Measurements from ENCODE around the gene SLC39A7. TPM values are rescaled to one million over a fixed set of nuclear protein-coding genes. Genes with fewer than 3 reads are reported as not detected.

SLC39A7 gene
- total and polyA plus RNA-seq, 2 experiments from 2014 or later, result 26.9 to 126 TPM

- in situ Hi-C loops (cut with MboI), result no loop called here
- no peaks in the 10 kb centered on the region for H3K79me2 ChIP-seq (ENCODE audit: insufficient read depth)
- H3K4me3 ChIP-seq, result no peak overlapping the region
- no peaks in the 10 kb centered on the region for H3F3A ChIP-seq (ENCODE audit: insufficient read depth)
- H3K4me1 ChIP-seq (ENCODE audit: insufficient read depth), result no peaks in the 10 kb centered on the region
- H3K27me3 ChIP-seq (replicated peaks; ENCODE audit: insufficient read depth), result peaks cover 11% of the 10 kb centered on the region
- no peaks in the 10 kb centered on the region for H4K20me1 ChIP-seq (ENCODE audit: insufficient read depth)
- H3K9me3 ChIP-seq (ENCODE audit: low read depth), result no peaks in the 10 kb centered on the region
- 70 to 74% methylated on average over 2 of the region's 2 CpGs for WGBS, 2 experiments (ENCODE audit: low coverage in 1 of 2, low lambda C conversion rate in 2 of 2, missing lambda C conversion rate in 2 of 2)
- no peak overlapping the region for H2AFZ ChIP-seq
- H3K27ac ChIP-seq, result no peak overlapping the region
- no peak for DNase-seq
- H3K36me3 ChIP-seq (ENCODE audit: low read depth), result no peaks in the 10 kb centered on the region
- no peaks in the 10 kb centered on the region for H3K9me2 ChIP-seq (ENCODE audit: insufficient read depth)
- H3K9ac ChIP-seq, result no peak overlapping the region
- TF ChIP-seq EZH2phosphoT487 (IDR thresholded peaks at IDR 0.05; ENCODE audit: insufficient read depth, low read depth) (no peak), EZH2 (IDR thresholded peaks at IDR 0.05; ENCODE audit: insufficient read depth, poor library complexity, severe bottlenecking) (no peak)
- H3K4me2 ChIP-seq (ENCODE audit: unreplicated experiment), result no peak overlapping the region
Observed at GRCh38 chr6:33156964-33157363, 43.7 kb upstream of the SLC39A7 start.

DNA sequence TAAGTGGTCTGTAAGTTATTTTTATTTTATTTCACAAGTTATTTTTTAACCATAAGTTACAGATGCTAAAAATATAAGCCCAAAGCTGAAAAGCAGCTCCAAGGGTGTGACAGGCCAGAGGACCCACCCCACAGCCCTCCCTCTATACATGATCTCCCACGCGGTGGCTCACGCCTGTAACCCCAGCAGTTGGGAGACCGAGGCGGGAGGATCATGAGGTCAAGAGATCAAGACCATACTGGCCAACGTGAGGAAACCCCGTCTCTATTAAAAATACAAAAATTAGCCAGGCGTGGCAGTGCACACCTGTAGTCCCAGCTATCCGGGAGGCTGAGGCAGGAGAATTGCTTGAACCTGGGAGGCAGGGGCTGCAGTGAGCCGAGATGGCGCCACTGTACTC lies 40.6 kb upstream of the SLC39A7 start:
- no peaks in the 10 kb centered on the region for H3K9me2 ChIP-seq (ENCODE audit: insufficient read depth)
- H3K4me1 ChIP-seq (ENCODE audit: insufficient read depth), result no peaks in the 10 kb centered on the region
- no peak overlapping the region for H2AFZ ChIP-seq
- no peaks in the 10 kb centered on the region for H3K79me2 ChIP-seq (ENCODE audit: insufficient read depth)
- H4K20me1 ChIP-seq (ENCODE audit: insufficient read depth), result no peaks in the 10 kb centered on the region
- H3K9me3 ChIP-seq (ENCODE audit: low read depth), result no peaks in the 10 kb centered on the region
- H3K27me3 ChIP-seq (replicated peaks; ENCODE audit: insufficient read depth), result no peaks in the 10 kb centered on the region
- no peaks in the 10 kb centered on the region for H3F3A ChIP-seq (ENCODE audit: insufficient read depth)
- H3K9ac ChIP-seq, result no peak overlapping the region
- no peak overlapping the region for H3K27ac ChIP-seq
- H3K4me3 ChIP-seq, result no peak overlapping the region
- no peaks in the 10 kb centered on the region for H3K36me3 ChIP-seq (ENCODE audit: low read depth)
- TF ChIP-seq EZH2phosphoT487 (IDR thresholded peaks at IDR 0.05; ENCODE audit: insufficient read depth, low read depth) (no peak), EZH2 (IDR thresholded peaks at IDR 0.05; ENCODE audit: insufficient read depth, poor library complexity, severe bottlenecking) (no peak)
- DNase-seq, result no peak
- in situ Hi-C loops (cut with MboI), result no loop called here
- WGBS, 2 experiments (ENCODE audit: low coverage in 1 of 2, low lambda C conversion rate in 2 of 2, missing lambda C conversion rate in 2 of 2), result 88 to 92% methylated on average over 11 of the region's 11 CpGs
- H3K4me2 ChIP-seq (ENCODE audit: unreplicated experiment), result no peak overlapping the region

GRCh38 chr6:33160728-33161344 lies 39.8 kb upstream of the SLC39A7 start:
- Histone ChIP-seq H3K4me1 (ENCODE audit: insufficient read depth) (no peaks in the 10 kb centered on the region), H3K9me2 (ENCODE audit: insufficient read depth) (no peaks in the 10 kb centered on the region)

GRCh38 chr6:33161354-33162331 lies 39.0 kb upstream of the SLC39A7 start:
- H4K20me1 ChIP-seq (ENCODE audit: insufficient read depth), result no peaks in the 10 kb centered on the region
- WGBS, 2 experiments (ENCODE audit: low coverage in 1 of 2, low lambda C conversion rate in 2 of 2, missing lambda C conversion rate in 2 of 2), result 6 to 7% methylated on average over 53 to 57 of the region's 58 CpGs
- no peaks in the 10 kb centered on the region for H3F3A ChIP-seq (ENCODE audit: insufficient read depth)
- H2AFZ ChIP-seq, result peak overlapping the region; percentile 90
- TF ChIP-seq EZH2phosphoT487 (IDR thresholded peaks at IDR 0.05; ENCODE audit: insufficient read depth, low read depth), result no peak
- no peak for TF ChIP-seq EZH2 (IDR thresholded peaks at IDR 0.05; ENCODE audit: insufficient read depth, poor library complexity, severe bottlenecking)
- no peaks in the 10 kb centered on the region for H3K4me1 ChIP-seq (ENCODE audit: insufficient read depth)
- in situ Hi-C loops (cut with MboI), result no loop called here
- H3K9me3 ChIP-seq (ENCODE audit: low read depth), result no peaks in the 10 kb centered on the region
- no peaks in the 10 kb centered on the region for H3K9me2 ChIP-seq (ENCODE audit: insufficient read depth)
- H3K36me3 ChIP-seq (ENCODE audit: low read depth), result no peaks in the 10 kb centered on the region
- H3K9ac ChIP-seq, result peak overlapping the region; percentile 73
- peak overlapping the region; percentile 41 for H3K27ac ChIP-seq
- H3K4me3 ChIP-seq, result peak overlapping the region; percentile 67
- no peaks in the 10 kb centered on the region for H3K79me2 ChIP-seq (ENCODE audit: insufficient read depth)
- H3K4me2 ChIP-seq (ENCODE audit: unreplicated experiment), result peak overlapping the region; percentile 75
- peak; percentile 86 for DNase-seq
- H3K27me3 ChIP-seq (replicated peaks; ENCODE audit: insufficient read depth), result no peaks in the 10 kb centered on the region

More at GRCh38 chr6:33160728-33161344, 39.8 kb upstream of the SLC39A7 start:
- 9 to 11% methylated on average over 13 of the region's 13 CpGs for WGBS, 2 experiments (ENCODE audit: low coverage in 1 of 2, low lambda C conversion rate in 2 of 2, missing lambda C conversion rate in 2 of 2)
- Histone ChIP-seq H2AFZ (peak overlapping the region; percentile 90), H3K9me3 (ENCODE audit: low read depth) (no peaks in the 10 kb centered on the region), H3K36me3 (ENCODE audit: low read depth) (no peaks in the 10 kb centered on the region), H3K27ac (peak overlapping the region; percentile 41), H3K9ac (peak overlapping the region; percentile 73; the same call in 1 of the 2 replicates), H3K4me3 (peak overlapping the region; percentile 67), H3K79me2 (ENCODE audit: insufficient read depth) (no peaks in the 10 kb centered on the region), H3K4me2 (ENCODE audit: unreplicated experiment) (peak overlapping the region; percentile 75), H4K20me1 (ENCODE audit: insufficient read depth) (no peaks in the 10 kb centered on the region), H3F3A (ENCODE audit: insufficient read depth) (no peaks in the 10 kb centered on the region), H3K27me3 (replicated peaks; ENCODE audit: insufficient read depth) (no peaks in the 10 kb centered on the region)
- in situ Hi-C loops (cut with MboI), result no loop called here
- peak; percentile 92 for DNase-seq
- no peak for TF ChIP-seq EZH2 (IDR thresholded peaks at IDR 0.05; ENCODE audit: insufficient read depth, poor library complexity, severe bottlenecking)
- no peak for TF ChIP-seq EZH2phosphoT487 (IDR thresholded peaks at IDR 0.05; ENCODE audit: insufficient read depth, low read depth)
